ENCODE measurements around the gene C10orf62.
A peak's percentile ranks its signal among the peaks of the same experiment; 100 is the strongest.

C10orf62 gene

DNA sequence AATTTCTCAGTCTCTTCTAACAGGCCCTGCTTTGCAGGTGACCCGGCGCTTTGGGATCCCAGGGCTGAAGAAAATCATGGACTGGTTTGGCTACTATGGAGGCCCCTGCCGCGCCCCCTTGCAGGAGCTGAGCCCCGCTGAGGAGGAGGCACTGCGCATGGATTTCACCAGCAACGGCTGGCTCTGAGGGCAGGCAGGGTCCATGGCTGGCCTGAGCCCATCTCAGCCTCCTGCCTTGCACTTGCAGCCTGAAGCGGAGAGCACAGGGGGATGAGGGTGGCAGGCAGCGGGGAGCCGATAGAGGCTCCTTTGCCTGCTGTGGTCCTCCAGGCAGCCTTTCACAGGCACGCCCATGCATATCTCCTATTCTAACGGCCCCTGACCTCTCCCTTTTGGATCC is 22.0 kb downstream of the C10orf62 start:
- H3K4me1 ChIP-seq (ENCODE audit: control insufficient read depth, insufficient read depth, low read length) = no peaks in the 10 kb centered on the region

DNA sequence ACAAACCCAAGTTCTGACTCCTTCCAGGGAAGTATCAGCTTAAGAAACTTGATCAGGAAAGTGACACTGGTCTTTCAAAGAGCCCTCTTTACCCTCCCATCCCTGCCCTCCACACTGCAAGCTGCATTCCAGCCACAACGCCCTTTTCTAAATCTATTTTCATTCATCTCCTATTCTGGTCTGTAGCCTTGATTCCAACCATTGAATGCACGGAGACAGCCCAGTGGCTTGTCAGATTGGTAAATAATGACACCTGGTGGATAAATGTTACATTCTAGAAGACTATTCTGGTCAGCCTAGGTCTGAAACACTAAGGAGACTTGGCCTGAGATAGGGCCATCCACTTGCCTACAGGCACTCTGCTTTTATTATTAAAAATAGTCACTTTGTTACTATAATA is 22.9 kb downstream of the C10orf62 start:
- H3K4me3 ChIP-seq (ENCODE audit: low read length) = no peak overlapping the region

More for the DNA sequence above, 22.0 kb downstream of the C10orf62 start:
- DNase-seq (ENCODE audit: low read depth) = no peak
- no peaks in the 10 kb centered on the region for H3K27me3 ChIP-seq (replicated peaks; ENCODE audit: control insufficient read depth, insufficient read depth, low read length)
- no peaks in the 10 kb centered on the region for H3K9me3 ChIP-seq (ENCODE audit: control insufficient read depth, low read length)
- H3K4me3 ChIP-seq (ENCODE audit: low read length) = no peak overlapping the region
- no peaks in the 10 kb centered on the region for H3K36me3 ChIP-seq (ENCODE audit: control insufficient read depth, insufficient read depth, low read length, severe bottlenecking)
- H3K9ac ChIP-seq (ENCODE audit: low read length) = no peak overlapping the region

GRCh38 chr10:97618285-97618684 is 28.8 kb downstream of the C10orf62 start:
- DNase-seq (ENCODE audit: low read depth) = no peak

More for the DNA sequence above, 22.9 kb downstream of the C10orf62 start:
- Histone ChIP-seq H3K4me1 (ENCODE audit: control insufficient read depth, insufficient read depth, low read length) (no peaks in the 10 kb centered on the region), H3K36me3 (ENCODE audit: control insufficient read depth, insufficient read depth, low read length, severe bottlenecking) (no peaks in the 10 kb centered on the region), H3K9ac (ENCODE audit: low read length) (no peak overlapping the region), H3K9me3 (ENCODE audit: control insufficient read depth, low read length) (no peaks in the 10 kb centered on the region), H3K27me3 (replicated peaks; ENCODE audit: control insufficient read depth, insufficient read depth, low read length) (no peaks in the 10 kb centered on the region)
- peak; percentile 73 for DNase-seq (ENCODE audit: low read depth)

DNA sequence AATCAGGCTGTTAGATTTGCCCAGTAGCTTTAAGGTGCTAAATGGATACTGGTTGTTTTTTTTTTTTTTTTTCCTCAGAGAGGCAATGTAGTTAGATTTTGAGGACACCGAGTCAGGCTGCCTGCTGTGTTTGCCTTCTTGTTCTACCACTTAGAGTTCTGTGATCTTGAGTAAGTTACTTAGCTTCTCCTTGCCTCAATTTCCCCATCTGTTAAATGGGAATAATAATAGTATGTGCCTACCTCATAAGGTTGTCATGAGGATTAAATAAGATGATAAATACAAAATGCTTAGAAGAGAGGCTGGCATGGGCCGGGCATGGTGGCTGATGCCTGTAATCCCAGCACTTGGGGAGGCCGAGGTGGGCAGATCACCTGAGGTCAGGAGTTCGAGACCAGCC is 29.2 kb downstream of the C10orf62 start:
- Histone ChIP-seq H3K4me3 (ENCODE audit: low read length) (no peak overlapping the region), H3K27me3 (replicated peaks; ENCODE audit: control insufficient read depth, insufficient read depth, low read length) (no peaks in the 10 kb centered on the region), H3K4me1 (ENCODE audit: control insufficient read depth, insufficient read depth, low read length) (no peaks in the 10 kb centered on the region), H3K9me3 (ENCODE audit: control insufficient read depth, low read length) (no peaks in the 10 kb centered on the region), H3K36me3 (ENCODE audit: control insufficient read depth, insufficient read depth, low read length, severe bottlenecking) (no peaks in the 10 kb centered on the region), H3K9ac (ENCODE audit: low read length) (no peak overlapping the region)
- DNase-seq (ENCODE audit: low read depth) = no peak

More at GRCh38 chr10:97618285-97618684, 28.8 kb downstream of the C10orf62 start:
- Histone ChIP-seq H3K27me3 (replicated peaks; ENCODE audit: control insufficient read depth, insufficient read depth, low read length) (no peaks in the 10 kb centered on the region), H3K9ac (ENCODE audit: low read length) (no peak overlapping the region), H3K9me3 (ENCODE audit: control insufficient read depth, low read length) (no peaks in the 10 kb centered on the region), H3K4me1 (ENCODE audit: control insufficient read depth, insufficient read depth, low read length) (no peaks in the 10 kb centered on the region), H3K4me3 (ENCODE audit: low read length) (no peak overlapping the region), H3K36me3 (ENCODE audit: control insufficient read depth, insufficient read depth, low read length, severe bottlenecking) (no peaks in the 10 kb centered on the region)

- Histone ChIP-seq H3K27me3 (replicated peaks; ENCODE audit: control insufficient read depth, insufficient read depth, low read length) (no peaks in the 10 kb centered on the region), H3K4me1 (ENCODE audit: control insufficient read depth, insufficient read depth, low read length) (no peaks in the 10 kb centered on the region), H3K4me3 (ENCODE audit: low read length) (no peak overlapping the region), H3K36me3 (ENCODE audit: control insufficient read depth, insufficient read depth, low read length, severe bottlenecking) (no peaks in the 10 kb centered on the region), H3K9ac (ENCODE audit: low read length) (no peak overlapping the region), H3K9me3 (ENCODE audit: control insufficient read depth, low read length) (no peaks in the 10 kb centered on the region)
- DNase-seq (ENCODE audit: low read depth) = no peak
Observed at GRCh38 chr10:97623277-97623676, 33.8 kb downstream of the C10orf62 start.

- no peak overlapping the region for H3K4me3 ChIP-seq (ENCODE audit: low read length)
- no peaks in the 10 kb centered on the region for H3K9me3 ChIP-seq (ENCODE audit: control insufficient read depth, low read length)
- H3K36me3 ChIP-seq (ENCODE audit: control insufficient read depth, insufficient read depth, low read length, severe bottlenecking) = no peaks in the 10 kb centered on the region
- H3K27me3 ChIP-seq (replicated peaks; ENCODE audit: control insufficient read depth, insufficient read depth, low read length) = no peaks in the 10 kb centered on the region
- no peak for DNase-seq (ENCODE audit: low read depth)
- H3K4me1 ChIP-seq (ENCODE audit: control insufficient read depth, insufficient read depth, low read length) = no peaks in the 10 kb centered on the region
- no peak overlapping the region for H3K9ac ChIP-seq (ENCODE audit: low read length)
Observed at GRCh38 chr10:97627731-97628130, 38.2 kb downstream of the C10orf62 start.

- no peak overlapping the region for H3K9ac ChIP-seq (ENCODE audit: low read length)
- DNase-seq (ENCODE audit: low read depth) = no peak
- H3K4me3 ChIP-seq (ENCODE audit: low read length) = no peak overlapping the region
- no peaks in the 10 kb centered on the region for H3K4me1 ChIP-seq (ENCODE audit: control insufficient read depth, insufficient read depth, low read length)
- no peaks in the 10 kb centered on the region for H3K9me3 ChIP-seq (ENCODE audit: control insufficient read depth, low read length)
- H3K27me3 ChIP-seq (replicated peaks; ENCODE audit: control insufficient read depth, insufficient read depth, low read length) = no peaks in the 10 kb centered on the region
- no peaks in the 10 kb centered on the region for H3K36me3 ChIP-seq (ENCODE audit: control insufficient read depth, insufficient read depth, low read length, severe bottlenecking)
Observed at GRCh38 chr10:97628228-97628627, 38.7 kb downstream of the C10orf62 start.

- Histone ChIP-seq H3K9me3 (ENCODE audit: control insufficient read depth, low read length) (no peaks in the 10 kb centered on the region), H3K4me3 (ENCODE audit: low read length) (no peak overlapping the region), H3K36me3 (ENCODE audit: control insufficient read depth, insufficient read depth, low read length, severe bottlenecking) (no peaks in the 10 kb centered on the region), H3K4me1 (ENCODE audit: control insufficient read depth, insufficient read depth, low read length) (no peaks in the 10 kb centered on the region), H3K27me3 (replicated peaks; ENCODE audit: control insufficient read depth, insufficient read depth, low read length) (no peaks in the 10 kb centered on the region), H3K9ac (ENCODE audit: low read length) (no peak overlapping the region)
- DNase-seq (ENCODE audit: low read depth) = no peak
Observed at GRCh38 chr10:97629289-97629688, 39.8 kb downstream of the C10orf62 start.

DNA sequence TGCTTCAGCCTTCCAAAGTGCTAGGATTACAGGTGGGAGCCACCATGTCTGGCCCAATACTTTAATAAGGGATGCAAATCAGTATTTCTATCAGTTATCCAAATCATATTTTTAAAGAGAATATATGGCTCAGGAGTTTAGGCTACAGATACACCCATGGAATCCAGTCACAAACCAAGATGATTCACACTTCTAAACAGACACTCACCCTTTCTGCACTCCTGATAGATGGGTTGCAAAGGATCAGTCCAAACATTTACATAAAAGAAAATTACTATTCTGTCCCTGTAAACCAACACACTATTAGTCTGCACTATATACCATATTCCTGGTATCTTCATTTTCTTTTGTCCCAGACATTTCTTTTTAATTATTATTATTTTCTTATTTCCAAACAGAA is 41.6 kb downstream of the C10orf62 start:
- H3K27me3 ChIP-seq (replicated peaks; ENCODE audit: control insufficient read depth, insufficient read depth, low read length) = no peaks in the 10 kb centered on the region
- no peak overlapping the region for H3K9ac ChIP-seq (ENCODE audit: low read length)
- no peak overlapping the region for H3K4me3 ChIP-seq (ENCODE audit: low read length)
- H3K9me3 ChIP-seq (ENCODE audit: control insufficient read depth, low read length) = no peaks in the 10 kb centered on the region
- H3K4me1 ChIP-seq (ENCODE audit: control insufficient read depth, insufficient read depth, low read length) = no peaks in the 10 kb centered on the region
- no peaks in the 10 kb centered on the region for H3K36me3 ChIP-seq (ENCODE audit: control insufficient read depth, insufficient read depth, low read length, severe bottlenecking)
- no peak for DNase-seq (ENCODE audit: low read depth)

- Histone ChIP-seq H3K9me3 (ENCODE audit: control insufficient read depth, low read length) (no peaks in the 10 kb centered on the region), H3K4me1 (ENCODE audit: control insufficient read depth, insufficient read depth, low read length) (no peaks in the 10 kb centered on the region), H3K9ac (ENCODE audit: low read length) (peak within 1 kb of the TSS; percentile 80), H3K36me3 (ENCODE audit: control insufficient read depth, insufficient read depth, low read length, severe bottlenecking) (no peaks in the 10 kb centered on the region), H3K27me3 (replicated peaks; ENCODE audit: control insufficient read depth, insufficient read depth, low read length) (no peaks in the 10 kb centered on the region), H3K4me3 (ENCODE audit: low read length) (peak within 1 kb of the TSS; percentile 88)
- DNase-seq (ENCODE audit: low read depth) = peak; percentile 97
Observed at GRCh38 chr10:97632949-97633884, 43.7 kb downstream of the C10orf62 start, which contains the start of gene MORN4. MORN4 (minus strand) TSS chr10:97633500; CDS start chr10:97619653, 13,847 bp downstream.

- Histone ChIP-seq H3K36me3 (ENCODE audit: control insufficient read depth, insufficient read depth, low read length, severe bottlenecking) (no peaks in the 10 kb centered on the region), H3K4me3 (ENCODE audit: low read length) (peak overlapping the region; percentile 88), H3K27me3 (replicated peaks; ENCODE audit: control insufficient read depth, insufficient read depth, low read length) (no peaks in the 10 kb centered on the region), H3K4me1 (ENCODE audit: control insufficient read depth, insufficient read depth, low read length) (no peaks in the 10 kb centered on the region), H3K9me3 (ENCODE audit: control insufficient read depth, low read length) (no peaks in the 10 kb centered on the region), H3K9ac (ENCODE audit: low read length) (peak overlapping the region; percentile 80)
- DNase-seq (ENCODE audit: low read depth) = no peak
Observed at GRCh38 chr10:97633921-97634320, 44.4 kb downstream of the C10orf62 start.

Data from adipocyte (in vitro differentiated cells).